Activated naive CD8-positive, alpha-beta T cell treated with anti-CD3 and anti-CD28 coated beads, Interleukin-2, amount 10 ng/mL, durations not matched to agents 7 days and 5 days (primary cell): ENCODE data around the gene USH2A. TPM values are rescaled to one million over a fixed set of nuclear protein-coding genes. Genes with fewer than 3 reads are reported as not detected.

ENCODE experiments used
- ATAC-seq: fragments of 150-1000 bp; cut with Tn5 transposase; one replicate; pipeline ENCODE4 v1.10.0; 2021; ENCODE audit warnings: low read depth, moderate library complexity
- POLR2A ChIA-PET: fragments of 350-600 bp; sonication (Branson Sonifier 250); formaldehyde crosslinking; loops from one replicate; lab custom pipeline; 2021; ENCODE audit warnings: antibody characterized with exemption; lab: Charles Lee
- DNase-seq: peaks from one replicate; pipeline ENCODE4 v3.0.0; 2021
- H3K27ac Mint-ChIP-seq: one replicate; pipeline ENCODE4 v1.8.0; 2022; ENCODE audit warnings: mild to moderate bottlenecking, mixed read lengths
- H3K27me3 Mint-ChIP-seq: one replicate; pipeline ENCODE4 v1.8.0; 2022; ENCODE audit warnings: mild to moderate bottlenecking, moderate library complexity, mixed read lengths
- H3K36me3 Mint-ChIP-seq: one replicate; pipeline ENCODE4 v1.8.0; 2021; ENCODE audit warnings: mild to moderate bottlenecking, mixed read lengths
- H3K4me1 Mint-ChIP-seq: one replicate; pipeline ENCODE4 v1.8.0; 2021; ENCODE audit warnings: mixed read lengths
- H3K4me3 Mint-ChIP-seq: one replicate; pipeline ENCODE4 v1.8.0; 2022; ENCODE audit warnings: mild to moderate bottlenecking, moderate library complexity, mixed read lengths
- H3K9me3 Mint-ChIP-seq: one replicate; pipeline ENCODE4 v1.8.0; 2021; ENCODE audit warnings: mixed read lengths
- total RNA-seq, 2 experiments: library from RNA; stranded (reverse); gene quantifications; one replicate each; pipeline ENCODE4 v1.2.3, GENCODE V29; 2021

Gene USH2A
- total RNA-seq, 2 experiments from 2014 or later: not detected

GRCh38 chr1:215679231-215679630 is 744.0 kb downstream of the USH2A start:
- Mint-ChIP-seq H3K27me3 (no peaks in the 10 kb centered on the region), H3K4me1 (no peaks in the 10 kb centered on the region), H3K4me3 (no peak overlapping the region)

DNA sequence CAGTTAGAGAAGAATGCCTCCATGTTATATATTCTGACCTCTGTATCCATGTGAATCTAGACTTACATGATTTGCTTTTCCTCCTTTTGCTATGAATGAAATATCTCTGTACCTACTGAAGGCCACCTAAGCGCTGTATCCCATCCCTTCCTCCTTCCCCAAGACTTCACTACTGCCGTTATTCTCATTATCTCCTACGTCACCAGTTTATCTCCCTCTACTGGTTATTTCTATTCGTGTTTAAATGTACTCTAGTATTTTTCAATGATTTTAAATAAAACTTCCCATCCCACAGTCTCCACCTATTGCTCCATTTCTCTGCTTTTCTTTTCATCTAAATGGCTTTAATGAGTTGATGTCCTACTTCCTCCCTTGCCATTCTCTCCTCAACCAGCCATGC is 746.1 kb downstream of the USH2A start:
- Mint-ChIP-seq H3K36me3 (no peaks in the 10 kb centered on the region), H3K27ac (no peak overlapping the region), H3K4me1 (no peaks in the 10 kb centered on the region), H3K27me3 (no peaks in the 10 kb centered on the region), H3K9me3 (no peaks in the 10 kb centered on the region), H3K4me3 (no peak overlapping the region)
- no peak for DNase-seq
- ATAC-seq: no peak
- POLR2A ChIA-PET: no interaction called here

More at GRCh38 chr1:215679231-215679630, 744.0 kb downstream of the USH2A start:
- DNase-seq (no peak), ATAC-seq (no peak)
- no peaks in the 10 kb centered on the region for H3K9me3 Mint-ChIP-seq
- H3K27ac Mint-ChIP-seq: no peak overlapping the region
- POLR2A ChIA-PET: no interaction called here
- no peaks in the 10 kb centered on the region for H3K36me3 Mint-ChIP-seq

DNA sequence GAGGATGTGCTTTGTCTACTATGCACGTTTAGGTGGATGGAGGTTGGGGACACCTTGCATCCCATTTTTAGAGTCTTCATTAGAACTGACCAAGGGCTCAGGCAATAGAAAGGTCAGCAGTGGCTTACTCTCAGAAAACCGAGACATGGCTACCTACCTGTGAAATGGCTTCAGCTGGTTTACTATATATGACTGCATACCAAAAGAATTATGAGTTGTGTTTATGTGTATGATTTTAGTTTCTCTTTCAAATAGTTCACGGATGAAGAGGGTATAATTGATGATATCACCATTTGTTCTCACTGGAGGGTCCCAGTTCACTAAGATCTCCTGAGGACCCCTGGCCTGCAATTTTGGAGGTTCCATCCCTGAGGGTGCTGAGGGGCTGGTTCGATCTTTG is 749.3 kb downstream of the USH2A start:
- no peaks in the 10 kb centered on the region for H3K36me3 Mint-ChIP-seq
- H3K4me1 Mint-ChIP-seq: no peaks in the 10 kb centered on the region
- DNase-seq: no peak
- ATAC-seq: no peak
- no peak overlapping the region for H3K27ac Mint-ChIP-seq
- H3K9me3 Mint-ChIP-seq: no peaks in the 10 kb centered on the region
- POLR2A ChIA-PET: no interaction called here
- H3K4me3 Mint-ChIP-seq: no peak overlapping the region
- no peaks in the 10 kb centered on the region for H3K27me3 Mint-ChIP-seq

- no peak overlapping the region for H3K27ac Mint-ChIP-seq
- DNase-seq: no peak
- POLR2A ChIA-PET: no interaction called here
- no peak overlapping the region for H3K4me3 Mint-ChIP-seq
- no peaks in the 10 kb centered on the region for H3K4me1 Mint-ChIP-seq
- no peak for ATAC-seq
- no peaks in the 10 kb centered on the region for H3K36me3 Mint-ChIP-seq
- no peaks in the 10 kb centered on the region for H3K27me3 Mint-ChIP-seq
- H3K9me3 Mint-ChIP-seq: no peaks in the 10 kb centered on the region
These were observed 750.8 kb downstream of the USH2A start for GRCh38 chr1:215672482-215672881.

GRCh38 chr1:215669806-215670491 is 753.3 kb downstream of the USH2A start:
- POLR2A ChIA-PET: no interaction called here
- H3K4me3 Mint-ChIP-seq: no peak overlapping the region
- H3K4me1 Mint-ChIP-seq: no peaks in the 10 kb centered on the region
- H3K36me3 Mint-ChIP-seq: no peaks in the 10 kb centered on the region
- no peaks in the 10 kb centered on the region for H3K9me3 Mint-ChIP-seq
- H3K27me3 Mint-ChIP-seq: peaks cover 2% of the 10 kb centered on the region
- ATAC-seq (no peak), DNase-seq (no peak)
- no peak overlapping the region for H3K27ac Mint-ChIP-seq

- no peaks in the 10 kb centered on the region for H3K36me3 Mint-ChIP-seq
- ATAC-seq: no peak
- POLR2A ChIA-PET: no interaction called here
- no peak overlapping the region for H3K27ac Mint-ChIP-seq
- no peak overlapping the region for H3K4me3 Mint-ChIP-seq
- H3K27me3 Mint-ChIP-seq: peaks cover 2% of the 10 kb centered on the region
- H3K9me3 Mint-ChIP-seq: no peaks in the 10 kb centered on the region
- no peak for DNase-seq
- no peaks in the 10 kb centered on the region for H3K4me1 Mint-ChIP-seq
These were observed 755.5 kb downstream of the USH2A start for GRCh38 chr1:215667761-215668160.

GRCh38 chr1:215665215-215665614 is 758.0 kb downstream of the USH2A start:
- H3K4me1 Mint-ChIP-seq: no peaks in the 10 kb centered on the region
- H3K9me3 Mint-ChIP-seq: no peaks in the 10 kb centered on the region
- no peak overlapping the region for H3K4me3 Mint-ChIP-seq
- no peak for DNase-seq
- ATAC-seq: no peak
- peaks cover 2% of the 10 kb centered on the region for H3K27me3 Mint-ChIP-seq
- POLR2A ChIA-PET: no interaction called here
- H3K27ac Mint-ChIP-seq: no peak overlapping the region
- no peaks in the 10 kb centered on the region for H3K36me3 Mint-ChIP-seq

DNA sequence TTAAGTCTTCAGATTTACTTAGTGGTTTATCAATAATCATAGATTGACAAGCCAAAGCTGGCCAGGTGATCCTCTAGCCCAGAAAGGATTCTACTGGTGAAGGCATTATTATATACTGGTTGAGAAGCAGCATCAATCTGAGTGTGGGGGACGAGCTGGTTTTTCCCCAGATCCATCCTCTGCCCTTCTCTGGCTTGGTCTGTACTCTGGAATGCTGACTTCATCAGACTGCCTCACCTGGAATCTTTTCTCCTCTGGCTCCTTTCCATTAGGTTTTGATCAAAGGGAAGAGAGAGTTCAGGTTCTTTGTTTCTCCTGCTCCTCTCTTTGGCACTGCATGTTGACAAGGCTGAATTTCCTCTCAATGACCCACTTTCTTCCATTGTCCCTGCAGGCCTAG is 762.2 kb downstream of the USH2A start:
- H3K4me1 Mint-ChIP-seq: no peaks in the 10 kb centered on the region
- no peak for DNase-seq
- no peak overlapping the region for H3K4me3 Mint-ChIP-seq
- POLR2A ChIA-PET: no interaction called here
- no peak overlapping the region for H3K27ac Mint-ChIP-seq
- peaks cover 2% of the 10 kb centered on the region for H3K27me3 Mint-ChIP-seq
- no peaks in the 10 kb centered on the region for H3K36me3 Mint-ChIP-seq
- no peaks in the 10 kb centered on the region for H3K9me3 Mint-ChIP-seq
- no peak for ATAC-seq

DNA sequence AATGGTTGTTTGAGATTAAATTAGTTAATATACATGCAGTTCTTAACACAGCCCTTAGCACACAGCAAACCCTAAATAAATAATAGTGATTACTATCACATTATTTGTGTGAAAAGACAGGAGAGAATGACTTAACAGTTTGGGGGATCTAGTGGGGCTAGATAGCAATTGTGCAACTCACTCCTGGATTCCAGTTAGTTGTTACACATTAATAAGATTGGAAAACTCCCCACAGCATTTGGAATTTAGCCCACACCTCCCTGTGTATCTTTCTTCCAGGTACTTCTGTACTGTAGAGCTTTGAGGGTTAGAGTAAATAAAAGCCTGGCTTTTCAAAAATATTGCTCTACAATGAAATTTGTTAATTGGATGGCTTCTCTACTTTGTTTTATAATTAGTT is 763.0 kb downstream of the USH2A start:
- Mint-ChIP-seq H3K4me3 (no peak overlapping the region), H3K36me3 (no peaks in the 10 kb centered on the region), H3K27ac (no peak overlapping the region), H3K4me1 (no peaks in the 10 kb centered on the region), H3K27me3 (no peaks in the 10 kb centered on the region), H3K9me3 (no peaks in the 10 kb centered on the region)
- POLR2A ChIA-PET: no interaction called here
- DNase-seq: no peak
- no peak for ATAC-seq

DNA sequence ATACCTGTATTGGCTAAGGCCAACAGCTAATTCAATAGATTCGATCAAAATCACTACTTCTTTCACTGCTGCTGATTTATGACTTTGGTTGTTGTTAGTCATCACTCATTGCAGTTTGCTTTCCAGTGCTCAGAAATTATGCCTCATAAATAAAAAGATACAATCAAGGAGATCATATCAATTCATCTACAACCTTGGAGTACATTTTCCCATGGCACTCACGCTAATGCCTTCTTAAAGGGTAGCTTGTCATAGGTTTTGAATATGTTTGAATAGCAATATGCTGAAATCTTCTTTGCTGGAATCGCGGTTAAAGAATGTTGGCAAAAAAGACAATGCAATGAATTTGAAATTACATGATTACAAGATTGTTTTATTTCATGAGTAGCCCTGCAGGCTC is 766.2 kb downstream of the USH2A start:
- ATAC-seq (no peak), DNase-seq (no peak)
- POLR2A ChIA-PET: no interaction called here
- H3K4me1 Mint-ChIP-seq: no peaks in the 10 kb centered on the region
- H3K4me3 Mint-ChIP-seq: no peak overlapping the region
- no peaks in the 10 kb centered on the region for H3K9me3 Mint-ChIP-seq
- peaks cover 4% of the 10 kb centered on the region for H3K27me3 Mint-ChIP-seq
- no peaks in the 10 kb centered on the region for H3K36me3 Mint-ChIP-seq
- no peak overlapping the region for H3K27ac Mint-ChIP-seq

DNA sequence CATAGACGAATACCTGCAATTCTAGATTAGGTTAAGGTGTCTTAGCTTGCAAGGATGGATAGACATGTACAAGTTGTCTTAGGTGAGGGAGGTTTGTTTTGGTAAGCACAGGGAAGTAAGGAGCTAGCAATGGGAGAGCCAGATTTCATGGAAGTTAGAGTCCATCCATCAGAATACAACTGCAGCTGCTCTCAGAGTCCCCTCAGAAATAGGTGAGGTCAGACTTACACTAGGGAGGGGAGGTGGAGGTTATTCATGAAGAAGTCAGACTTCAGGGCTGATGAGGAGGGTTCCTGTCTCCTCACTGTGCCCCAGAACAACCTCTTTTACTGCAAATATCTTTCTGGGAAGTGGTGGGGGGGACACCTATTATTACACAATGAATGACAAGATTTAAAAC is 770.9 kb downstream of the USH2A start:
- no peak for DNase-seq
- POLR2A ChIA-PET: no interaction called here
- H3K27me3 Mint-ChIP-seq: peaks cover 5% of the 10 kb centered on the region
- no peak overlapping the region for H3K4me3 Mint-ChIP-seq
- no peaks in the 10 kb centered on the region for H3K4me1 Mint-ChIP-seq
- H3K27ac Mint-ChIP-seq: no peak overlapping the region
- ATAC-seq: no peak
- no peaks in the 10 kb centered on the region for H3K36me3 Mint-ChIP-seq
- H3K9me3 Mint-ChIP-seq: no peaks in the 10 kb centered on the region

DNA sequence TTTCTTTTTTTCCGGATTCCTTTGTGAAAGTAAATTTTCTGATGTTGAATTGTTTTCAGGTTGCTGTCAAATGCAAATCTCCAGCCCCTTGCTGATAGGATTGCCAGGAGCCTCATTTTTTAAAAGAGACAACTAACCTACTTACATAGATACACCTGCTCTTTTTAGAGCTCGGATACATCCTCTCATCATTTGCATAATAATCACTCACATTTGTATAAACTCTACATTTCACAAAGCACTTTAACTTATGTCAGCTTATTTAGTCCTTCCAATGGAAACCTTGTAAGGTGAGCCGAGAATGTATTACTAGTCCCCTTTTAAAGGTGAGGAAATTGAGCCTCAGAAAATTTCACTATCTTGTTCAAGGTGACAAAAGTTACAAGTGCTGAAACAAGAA is 771.4 kb downstream of the USH2A start:
- Mint-ChIP-seq H3K36me3 (no peaks in the 10 kb centered on the region), H3K4me1 (no peaks in the 10 kb centered on the region), H3K4me3 (no peak overlapping the region), H3K27me3 (peaks cover 5% of the 10 kb centered on the region), H3K9me3 (no peaks in the 10 kb centered on the region), H3K27ac (no peak overlapping the region)
- POLR2A ChIA-PET: no interaction called here
- DNase-seq (no peak), ATAC-seq (no peak)

DNA sequence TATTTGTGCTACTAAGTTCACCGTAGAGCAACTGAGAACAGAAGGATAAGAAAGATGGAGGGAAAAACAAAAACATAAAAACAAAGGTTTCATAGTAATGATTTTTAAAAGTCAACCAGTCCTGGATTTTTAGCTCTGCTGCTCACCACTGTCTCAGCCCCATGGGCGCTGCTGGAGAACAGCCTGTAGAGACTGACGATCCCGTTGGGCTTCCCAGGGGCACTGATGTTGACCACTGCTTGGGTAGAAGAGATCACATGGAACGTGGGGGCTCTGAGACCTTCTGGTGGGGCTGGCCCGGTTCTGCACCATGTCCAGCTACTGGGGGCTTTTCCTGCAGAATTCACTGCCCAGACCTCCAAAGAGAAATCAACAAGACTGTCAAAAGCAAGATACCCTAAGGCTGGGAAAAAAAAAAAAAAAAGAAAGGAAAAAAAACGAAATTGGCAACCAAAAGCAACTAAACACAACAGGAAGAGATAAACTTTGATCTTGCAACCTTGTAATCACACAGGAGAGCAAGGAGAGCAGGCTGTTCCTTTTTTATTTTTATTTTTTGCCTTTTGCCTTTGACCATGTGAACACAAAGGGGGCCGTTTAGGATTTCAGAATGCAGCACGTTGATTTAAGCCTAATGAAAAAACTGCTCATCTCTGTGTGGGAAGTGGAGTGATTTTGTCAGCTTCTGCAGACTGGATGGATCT is 772.6 kb downstream of the USH2A start:
- H3K27me3 Mint-ChIP-seq: peaks cover 5% of the 10 kb centered on the region
- no peak for DNase-seq
- no peak overlapping the region for H3K4me3 Mint-ChIP-seq
- POLR2A ChIA-PET: no interaction called here
- no peaks in the 10 kb centered on the region for H3K36me3 Mint-ChIP-seq
- no peaks in the 10 kb centered on the region for H3K9me3 Mint-ChIP-seq
- H3K27ac Mint-ChIP-seq: no peak overlapping the region
- ATAC-seq: no peak
- H3K4me1 Mint-ChIP-seq: no peaks in the 10 kb centered on the region

- POLR2A ChIA-PET: no interaction called here
- H3K27me3 Mint-ChIP-seq: peaks cover 5% of the 10 kb centered on the region
- H3K36me3 Mint-ChIP-seq: no peaks in the 10 kb centered on the region
- no peak for ATAC-seq
- H3K27ac Mint-ChIP-seq: no peak overlapping the region
- no peak overlapping the region for H3K4me3 Mint-ChIP-seq
- no peaks in the 10 kb centered on the region for H3K9me3 Mint-ChIP-seq
- no peak for DNase-seq
- no peaks in the 10 kb centered on the region for H3K4me1 Mint-ChIP-seq
These were observed 774.3 kb downstream of the USH2A start for GRCh38 chr1:215648957-215649356.
